HCT116 (cell line): Measurements from ENCODE around the gene IMMP2L. TPM values are rescaled to one million over a fixed set of nuclear protein-coding genes. Genes with fewer than 3 reads are reported as not detected.

Experiments
- ATAC-seq: fragments of 200-7000 bp; cut with Tn5 transposase; 2 replicates; pipeline ENCODE4 v1.9.1; 2020; ENCODE audit warnings: mild to moderate bottlenecking, moderate library complexity
- BruUV-seq: library from RNA; stranded (reverse); fragments of 400-500 nt; replicated peaks from 2 replicates; lab custom pipeline; 2021; lab: Mats Ljungman, UMichigan
- CTCF ChIA-PET: fragments of 300-600 bp; sonication (Branson Sonifier 250); formaldehyde crosslinking; loops from one replicate; lab custom pipeline; 2021; ENCODE audit warnings: antibody characterized with exemption; lab: Charles Lee
- POLR2A ChIA-PET: fragments of 300-600, 350-600 bp; sonication (Branson Sonifier 250); formaldehyde crosslinking; loops from one replicate; lab custom pipeline; 2021; ENCODE audit warnings: antibody characterized with exemption; lab: Charles Lee
- RAD21 ChIA-PET, 2 experiments: fragments of 300-600 bp; sonication (Branson Sonifier 250); formaldehyde crosslinking; loops; one replicate each; lab custom pipeline; 2023; ENCODE audit warnings: low total read pairs in 2 of 2; ENCODE audit not compliant: uncharacterized antibody in 2 of 2, unreplicated experiment in 2 of 2, low non-redundant PET in 1 of 2; lab: Charles Lee
- DNase-seq: peaks from one replicate; pipeline ENCODE4 v3.0.0-alpha.2; 2010; ENCODE audit warnings: low read depth, low spot score
- H2AFZ ChIP-seq: fragments of 200-600 bp; shearing (Covaris generic), sonication (generic); 2 replicates; pipeline ENCODE4 v1.6.1; 2017; ENCODE audit warnings: low read depth, mixed run types, mixed read lengths, antibody characterized with exemption, low read length; ENCODE audit not compliant: poor library complexity, severe bottlenecking
- H3K27ac ChIP-seq: 2 replicates; pipeline ENCODE4 v1.5.1; 2012; ENCODE audit warnings: low read depth, low read length
- H3K27me3 ChIP-seq: fragments of 200-600 bp; sonication (generic); 2 replicates; pipeline ENCODE4 v1.6.1; 2016; ENCODE audit warnings: mixed run types, low read length, mixed read lengths; ENCODE audit not compliant: insufficient read depth
- H3K36me3 ChIP-seq, 2 experiments: fragments of 200-500 bp in 1 of 2; fragments of 200-600 bp in 1 of 2; sonication (Bioruptor generic) in 1 of 2; sonication (generic) in 1 of 2; 2 replicates each; pipeline versions ENCODE4 v1.5.1 to v1.6.1; 2014 to 2016; ENCODE audit warnings: low read length in 2 of 2, inconsistent platforms in 1 of 2, mixed read lengths in 1 of 2, mixed run types in 1 of 2; ENCODE audit not compliant: insufficient read depth in 2 of 2, control insufficient read depth in 1 of 2
- H3K4me1 ChIP-seq, 2 experiments: fragments of 200-600 bp in 1 of 2; sonication (generic) in 1 of 2; 2 replicates each; pipeline versions ENCODE4 v1.5.1 to v1.6.1; 2012 to 2017; ENCODE audit warnings: low read length in 2 of 2, inconsistent platforms in 1 of 2, mild to moderate bottlenecking in 1 of 2, mixed read lengths in 1 of 2, mixed run types in 1 of 2, moderate library complexity in 1 of 2; ENCODE audit not compliant: insufficient read depth in 2 of 2, control insufficient read depth in 1 of 2
- H3K4me2 ChIP-seq: fragments of 200-600 bp; sonication (generic); 2 replicates; pipeline ENCODE4 v1.6.1; 2017; ENCODE audit warnings: mixed run types, low read length, mixed read lengths
- H3K4me3 ChIP-seq, 2 experiments: fragments of 200-600 bp in 1 of 2; sonication (generic) in 1 of 2; replicated peaks in 1 of 2; 2 replicates each; pipeline ENCODE4 v1.5.1; 2011 to 2016; ENCODE audit warnings: low read length in 2 of 2, control low read depth in 1 of 2, low read depth in 1 of 2, mild to moderate bottlenecking in 1 of 2, mixed read lengths in 1 of 2, mixed run types in 1 of 2
- H3K79me2 ChIP-seq: fragments of 200-600 bp; sonication (generic); 2 replicates; pipeline ENCODE4 v1.6.1; 2017; ENCODE audit warnings: mild to moderate bottlenecking, mixed run types, low read length, moderate library complexity, mixed read lengths; ENCODE audit not compliant: insufficient read depth
- H3K9ac ChIP-seq: fragments of 200-600 bp; sonication (generic); 2 replicates; pipeline ENCODE4 v1.6.1; 2016; ENCODE audit warnings: low read length, mixed read lengths
- H3K9me2 ChIP-seq: fragments of 200-600 bp; sonication (generic), shearing (Covaris generic); 2 replicates; pipeline ENCODE4 v1.6.1; 2017; ENCODE audit warnings: mixed run types, mild to moderate bottlenecking, moderate library complexity; ENCODE audit not compliant: insufficient read depth
- H3K9me3 ChIP-seq, 2 experiments: fragments of 200-500 bp in 1 of 2; fragments of 200-600 bp in 1 of 2; sonication (Bioruptor generic) in 1 of 2; sonication (generic) in 1 of 2; 2 replicates each; pipeline ENCODE4 v1.6.1; 2014 to 2017; ENCODE audit warnings: low read length in 2 of 2, mixed read lengths in 2 of 2, inconsistent platforms in 1 of 2, low read depth in 1 of 2, mild to moderate bottlenecking in 1 of 2, mixed run types in 1 of 2, moderate library complexity in 1 of 2; ENCODE audit not compliant: control insufficient read depth in 1 of 2, insufficient read depth in 1 of 2
- H4K20me1 ChIP-seq: fragments of 200-600 bp; sonication (generic), shearing (Covaris generic); 2 replicates; pipeline ENCODE4 v1.6.1; 2017; ENCODE audit warnings: mixed run types, mild to moderate bottlenecking, moderate library complexity; ENCODE audit not compliant: insufficient read depth
- CBX3 ChIP-seq: IDR thresholded peaks from 2 replicates; pipeline ENCODE4 v1.6.1; 2012; ENCODE audit warnings: low read depth
- CEBPB ChIP-seq: IDR thresholded peaks from 2 replicates; pipeline ENCODE4 v1.6.1; 2012; ENCODE audit warnings: low read depth
- EGR1 ChIP-seq: IDR thresholded peaks from 2 replicates; pipeline ENCODE4 v1.6.1; 2012; ENCODE audit warnings: low read depth
- EZH2 ChIP-seq: fragments of 200-600 bp; sonication (generic); IDR thresholded peaks from 2 replicates; pipeline ENCODE4 v1.6.1; 2017; ENCODE audit warnings: antibody characterized with exemption, mixed run types
- EZH2phosphoT487 ChIP-seq: fragments of 200-600 bp; IDR thresholded peaks from 2 replicates; pipeline ENCODE4 v1.6.1; 2018; ENCODE audit warnings: antibody characterized with exemption, borderline replicate concordance
- POLR2A ChIP-seq: IDR thresholded peaks from 2 replicates; pipeline ENCODE4 v1.7.0; 2011; ENCODE audit warnings: borderline replicate concordance; ENCODE audit not compliant: insufficient read depth, insufficient read length; ENCODE audit errors: extremely low read depth
- POLR2AphosphoS5 ChIP-seq: IDR thresholded peaks from 2 replicates; pipeline ENCODE4 v1.6.1; 2011; ENCODE audit warnings: mild to moderate bottlenecking, low read depth, low read length, moderate library complexity
- RAD21 ChIP-seq: IDR thresholded peaks from 2 replicates; pipeline ENCODE4 v1.6.1; 2012; ENCODE audit warnings: low read depth, mild to moderate bottlenecking
- SIN3A ChIP-seq: IDR thresholded peaks from 2 replicates; pipeline ENCODE4 v1.6.1; 2012; ENCODE audit warnings: low read depth
- SP1 ChIP-seq: IDR thresholded peaks from 2 replicates; pipeline ENCODE4 v1.6.1; 2012; ENCODE audit warnings: low read depth
- SRF ChIP-seq: IDR thresholded peaks from 2 replicates; pipeline ENCODE4 v1.6.1; 2012; ENCODE audit warnings: low read depth
- YY1 ChIP-seq: IDR thresholded peaks from 2 replicates; pipeline ENCODE4 v1.6.1; 2011; ENCODE audit warnings: low read length, low read depth, moderate library complexity, mild to moderate bottlenecking; ENCODE audit not compliant: insufficient replicate concordance; ENCODE audit errors: extremely low read depth
- ZFX ChIP-seq: fragments of 450-650 bp; IDR thresholded peaks from 2 replicates; pipeline ENCODE4 v1.6.1; 2017
- ZNF274 ChIP-seq: fragments of 200-500 bp; sonication (Bioruptor generic); IDR thresholded peaks from 2 replicates; pipeline ENCODE4 v1.6.1; 2014; ENCODE audit warnings: mild to moderate bottlenecking, low read depth, low read length, inconsistent platforms
- intact Hi-C: fragments of 100-400 bp; cut with micrococcal nuclease; formaldehyde crosslinking; loops from 2 replicates; pipeline ENCODE4 v1.10.0; 2022
- total RNA-seq: library from RNA; stranded (reverse); gene quantifications from one replicate; pipeline ENCODE4 v1.2.1, GENCODE V29; 2021; ENCODE audit not compliant: unreplicated experiment
- TF ChIP-seq, protein P1 (sequence below): IDR thresholded peaks from 2 replicates; pipeline ENCODE4 v1.6.1; 2011; ENCODE audit warnings: mild to moderate bottlenecking, low read length, moderate library complexity; ENCODE audit not compliant: insufficient replicate concordance; ENCODE audit errors: extremely low read depth
- TF ChIP-seq, protein P2 (sequence below), 3 experiments: fragments of 200-600 bp in 1 of 3; sonication (generic) in 1 of 3; IDR thresholded peaks in 2 of 3; conservative IDR thresholded peaks in 1 of 3; 2 replicates each; pipeline ENCODE4 v1.5.1; 2012 to 2017; ENCODE audit warnings: low read depth in 2 of 3, low read length in 2 of 3, antibody characterized with exemption in 1 of 3, borderline replicate concordance in 1 of 3, control low read depth in 1 of 3, mild to moderate bottlenecking in 1 of 3, mixed read lengths in 1 of 3, mixed run types in 1 of 3, moderate library complexity in 1 of 3; ENCODE audit not compliant: insufficient read depth in 1 of 3
- TF ChIP-seq, protein P3 (sequence below): IDR thresholded peaks from 2 replicates; pipeline ENCODE4 v1.6.1; 2012
- TF ChIP-seq, protein P4 (sequence below): IDR thresholded peaks from 2 replicates; pipeline ENCODE4 v1.6.1; 2012

Gene IMMP2L
- total RNA-seq, 1 experiment from 2014 or later = 21.1 TPM

DNA sequence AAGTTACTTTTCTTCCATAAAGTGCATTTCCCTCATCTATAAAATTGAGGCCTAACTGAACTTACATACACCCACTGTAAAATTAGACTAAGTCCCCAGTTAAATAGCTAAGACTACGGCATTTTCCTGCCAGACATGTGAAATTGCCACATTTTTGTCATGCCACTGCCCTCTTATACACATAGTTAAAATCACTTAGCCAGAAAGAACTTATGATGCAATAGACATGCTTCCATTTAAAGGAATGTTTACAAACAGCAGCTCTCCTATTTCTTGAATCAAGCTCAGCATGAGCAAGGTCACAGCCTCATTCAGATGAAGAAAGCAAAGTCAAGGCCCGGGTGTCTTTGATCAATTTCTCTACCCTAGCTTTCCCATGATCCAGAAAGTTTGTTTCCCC lies 295.7 kb downstream of the IMMP2L start:
- intact Hi-C loops = no loop called here
- Histone ChIP-seq H3K27ac (no peak overlapping the region), H3K79me2 (no peaks in the 10 kb centered on the region), H3K9ac (no peak overlapping the region), H3K36me3 (no peaks in the 10 kb centered on the region), H3K9me3 (no peaks in the 10 kb centered on the region), H3K4me1 (no peaks in the 10 kb centered on the region), H4K20me1 (no peaks in the 10 kb centered on the region), H2AFZ (no peak overlapping the region), H3K4me3 (no peak overlapping the region), H3K9me2 (no peaks in the 10 kb centered on the region), H3K4me2 (no peak overlapping the region), H3K27me3 (no peaks in the 10 kb centered on the region)
- POLR2A ChIA-PET = no interaction called here
- CTCF ChIA-PET = no interaction called here
- no peak for TF ChIP-seq POLR2AphosphoS5
- no peak for TF ChIP-seq ZFX
- TF ChIP-seq, protein P1, sequence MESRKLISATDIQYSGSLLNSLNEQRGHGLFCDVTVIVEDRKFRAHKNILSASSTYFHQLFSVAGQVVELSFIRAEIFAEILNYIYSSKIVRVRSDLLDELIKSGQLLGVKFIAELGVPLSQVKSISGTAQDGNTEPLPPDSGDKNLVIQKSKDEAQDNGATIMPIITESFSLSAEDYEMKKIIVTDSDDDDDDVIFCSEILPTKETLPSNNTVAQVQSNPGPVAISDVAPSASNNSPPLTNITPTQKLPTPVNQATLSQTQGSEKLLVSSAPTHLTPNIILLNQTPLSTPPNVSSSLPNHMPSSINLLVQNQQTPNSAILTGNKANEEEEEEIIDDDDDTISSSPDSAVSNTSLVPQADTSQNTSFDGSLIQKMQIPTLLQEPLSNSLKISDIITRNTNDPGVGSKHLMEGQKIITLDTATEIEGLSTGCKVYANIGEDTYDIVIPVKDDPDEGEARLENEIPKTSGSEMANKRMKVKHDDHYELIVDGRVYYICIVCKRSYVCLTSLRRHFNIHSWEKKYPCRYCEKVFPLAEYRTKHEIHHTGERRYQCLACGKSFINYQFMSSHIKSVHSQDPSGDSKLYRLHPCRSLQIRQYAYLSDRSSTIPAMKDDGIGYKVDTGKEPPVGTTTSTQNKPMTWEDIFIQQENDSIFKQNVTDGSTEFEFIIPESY = no peak
- no peak for TF ChIP-seq POLR2A
- DNase-seq = no peak
- RAD21 ChIA-PET = no interaction called here
- no TSS peak for BruUV-seq
- no peak for ATAC-seq

DNA sequence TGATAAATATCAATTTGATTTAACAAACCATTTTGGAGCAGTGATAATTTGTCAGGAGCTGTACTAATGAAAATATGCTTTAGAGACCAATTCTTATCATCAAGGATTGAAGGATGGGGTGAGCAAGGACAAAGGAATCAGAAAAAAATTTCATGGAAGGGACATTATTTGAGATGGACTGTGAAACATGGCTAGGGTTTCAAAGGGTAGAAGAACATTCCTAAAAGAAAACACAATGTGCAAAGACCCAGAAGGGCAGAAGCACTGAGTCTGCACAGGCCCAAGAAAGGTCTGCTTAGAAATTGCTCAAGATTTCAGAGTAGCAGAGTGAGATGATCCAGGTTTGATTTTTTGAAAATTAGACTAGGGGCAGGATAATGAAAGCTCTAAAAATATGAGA lies 296.9 kb downstream of the IMMP2L start:
- no peaks in the 10 kb centered on the region for H4K20me1 ChIP-seq
- no peaks in the 10 kb centered on the region for H3K27me3 ChIP-seq
- H3K4me3 ChIP-seq = no peak overlapping the region
- DNase-seq (no peak), ATAC-seq (no peak)
- H3K36me3 ChIP-seq = no peaks in the 10 kb centered on the region
- H3K4me2 ChIP-seq = no peak overlapping the region
- H3K27ac ChIP-seq = no peak overlapping the region
- H3K9me3 ChIP-seq = no peaks in the 10 kb centered on the region
- H3K4me1 ChIP-seq = no peaks in the 10 kb centered on the region
- no peak for TF ChIP-seq RAD21
- TF ChIP-seq ZNF274 = no peak
- TF ChIP-seq CEBPB = no peak
- TF ChIP-seq EZH2phosphoT487 = no peak
- TF ChIP-seq SP1 = no peak
- TF ChIP-seq ZFX = no peak
- TF ChIP-seq, protein P2, sequence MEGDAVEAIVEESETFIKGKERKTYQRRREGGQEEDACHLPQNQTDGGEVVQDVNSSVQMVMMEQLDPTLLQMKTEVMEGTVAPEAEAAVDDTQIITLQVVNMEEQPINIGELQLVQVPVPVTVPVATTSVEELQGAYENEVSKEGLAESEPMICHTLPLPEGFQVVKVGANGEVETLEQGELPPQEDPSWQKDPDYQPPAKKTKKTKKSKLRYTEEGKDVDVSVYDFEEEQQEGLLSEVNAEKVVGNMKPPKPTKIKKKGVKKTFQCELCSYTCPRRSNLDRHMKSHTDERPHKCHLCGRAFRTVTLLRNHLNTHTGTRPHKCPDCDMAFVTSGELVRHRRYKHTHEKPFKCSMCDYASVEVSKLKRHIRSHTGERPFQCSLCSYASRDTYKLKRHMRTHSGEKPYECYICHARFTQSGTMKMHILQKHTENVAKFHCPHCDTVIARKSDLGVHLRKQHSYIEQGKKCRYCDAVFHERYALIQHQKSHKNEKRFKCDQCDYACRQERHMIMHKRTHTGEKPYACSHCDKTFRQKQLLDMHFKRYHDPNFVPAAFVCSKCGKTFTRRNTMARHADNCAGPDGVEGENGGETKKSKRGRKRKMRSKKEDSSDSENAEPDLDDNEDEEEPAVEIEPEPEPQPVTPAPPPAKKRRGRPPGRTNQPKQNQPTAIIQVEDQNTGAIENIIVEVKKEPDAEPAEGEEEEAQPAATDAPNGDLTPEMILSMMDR (IDR thresholded peaks at IDR 0.05 in 2 of 3, conservative IDR thresholded peaks at IDR 0.05 in 1 of 3; ENCODE audit: borderline replicate concordance in 1 of 3, insufficient read depth in 1 of 3, low read depth in 2 of 3, low read length in 2 of 3) = no peak
- TF ChIP-seq EZH2 = no peak
- TF ChIP-seq, protein P3, sequence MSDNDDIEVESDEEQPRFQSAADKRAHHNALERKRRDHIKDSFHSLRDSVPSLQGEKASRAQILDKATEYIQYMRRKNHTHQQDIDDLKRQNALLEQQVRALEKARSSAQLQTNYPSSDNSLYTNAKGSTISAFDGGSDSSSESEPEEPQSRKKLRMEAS = no peak
- no peak for TF ChIP-seq SRF
- TF ChIP-seq CBX3 = no peak
- no peak for TF ChIP-seq EGR1
- TF ChIP-seq YY1 = no peak
- TF ChIP-seq SIN3A = no peak
- TF ChIP-seq, protein P4, sequence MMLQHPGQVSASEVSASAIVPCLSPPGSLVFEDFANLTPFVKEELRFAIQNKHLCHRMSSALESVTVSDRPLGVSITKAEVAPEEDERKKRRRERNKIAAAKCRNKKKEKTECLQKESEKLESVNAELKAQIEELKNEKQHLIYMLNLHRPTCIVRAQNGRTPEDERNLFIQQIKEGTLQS = no peak
- TF ChIP-seq POLR2A = no peak
- H3K9ac ChIP-seq = no peak overlapping the region
- intact Hi-C loops = no loop called here
- BruUV-seq = no TSS peak
- CTCF ChIA-PET = no interaction called here
- RAD21 ChIA-PET = no interaction called here
- no peaks in the 10 kb centered on the region for H3K9me2 ChIP-seq
- H3K79me2 ChIP-seq = no peaks in the 10 kb centered on the region
- H2AFZ ChIP-seq = no peak overlapping the region
- POLR2A ChIA-PET = no interaction called here
